ENCODE measurements around the gene FAM184A.
A peak's percentile ranks its signal among the peaks of the same experiment; 100 is the strongest.
"Not testable (repeated sequence)": the region's sequence is repeated elsewhere in the genome, so short reads cannot be mapped to it uniquely, and the experiment has no call there.

FAM184A gene

DNA sequence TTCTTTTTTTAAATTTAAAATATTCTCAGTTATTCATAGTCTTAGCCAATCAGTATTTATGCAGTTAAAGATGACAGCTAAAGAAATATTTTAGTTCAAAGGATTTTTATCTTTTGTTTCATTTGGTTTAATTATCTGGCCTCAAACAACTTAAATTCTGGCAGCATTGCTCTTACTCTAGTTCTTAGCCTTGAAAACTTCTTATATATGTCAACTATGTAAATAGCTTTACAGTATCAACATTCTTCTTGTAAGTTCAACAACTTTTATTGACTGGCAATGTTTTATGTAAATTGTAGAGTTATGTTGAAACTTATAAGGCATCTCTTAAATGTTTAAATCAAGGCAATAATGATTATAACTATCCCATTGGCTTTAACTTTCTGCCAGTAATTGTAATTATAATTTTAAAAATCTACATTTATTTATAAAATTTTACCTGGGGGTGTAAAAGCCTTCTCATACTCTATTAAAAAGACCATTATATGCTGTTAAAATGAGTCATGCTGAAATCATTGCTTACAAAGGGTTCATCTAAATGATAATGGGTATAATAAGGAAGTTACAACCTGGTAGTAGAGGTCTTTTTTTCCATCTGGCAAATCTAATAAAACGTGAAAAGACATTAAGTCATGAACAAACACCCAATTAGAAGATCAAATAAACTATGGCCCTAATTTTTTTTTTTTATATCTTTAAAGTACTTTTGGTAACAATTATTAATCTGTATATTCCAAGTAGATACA, 45.8 kb upstream of the FAM184A start:
- in situ Hi-C loops (cut with HindIII; ENCODE audit: low sequenced_read_pairs): no loop called here
- no peak for DNase-seq (ENCODE audit: low read depth, low spot score)
- TF ChIP-seq, protein P1, sequence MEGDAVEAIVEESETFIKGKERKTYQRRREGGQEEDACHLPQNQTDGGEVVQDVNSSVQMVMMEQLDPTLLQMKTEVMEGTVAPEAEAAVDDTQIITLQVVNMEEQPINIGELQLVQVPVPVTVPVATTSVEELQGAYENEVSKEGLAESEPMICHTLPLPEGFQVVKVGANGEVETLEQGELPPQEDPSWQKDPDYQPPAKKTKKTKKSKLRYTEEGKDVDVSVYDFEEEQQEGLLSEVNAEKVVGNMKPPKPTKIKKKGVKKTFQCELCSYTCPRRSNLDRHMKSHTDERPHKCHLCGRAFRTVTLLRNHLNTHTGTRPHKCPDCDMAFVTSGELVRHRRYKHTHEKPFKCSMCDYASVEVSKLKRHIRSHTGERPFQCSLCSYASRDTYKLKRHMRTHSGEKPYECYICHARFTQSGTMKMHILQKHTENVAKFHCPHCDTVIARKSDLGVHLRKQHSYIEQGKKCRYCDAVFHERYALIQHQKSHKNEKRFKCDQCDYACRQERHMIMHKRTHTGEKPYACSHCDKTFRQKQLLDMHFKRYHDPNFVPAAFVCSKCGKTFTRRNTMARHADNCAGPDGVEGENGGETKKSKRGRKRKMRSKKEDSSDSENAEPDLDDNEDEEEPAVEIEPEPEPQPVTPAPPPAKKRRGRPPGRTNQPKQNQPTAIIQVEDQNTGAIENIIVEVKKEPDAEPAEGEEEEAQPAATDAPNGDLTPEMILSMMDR (IDR thresholded peaks at IDR 0.05; ENCODE audit: low read depth, low read length): no peak
- no peak overlapping the region for H3K4me3 ChIP-seq (ENCODE audit: low read depth, low read length)

DNA sequence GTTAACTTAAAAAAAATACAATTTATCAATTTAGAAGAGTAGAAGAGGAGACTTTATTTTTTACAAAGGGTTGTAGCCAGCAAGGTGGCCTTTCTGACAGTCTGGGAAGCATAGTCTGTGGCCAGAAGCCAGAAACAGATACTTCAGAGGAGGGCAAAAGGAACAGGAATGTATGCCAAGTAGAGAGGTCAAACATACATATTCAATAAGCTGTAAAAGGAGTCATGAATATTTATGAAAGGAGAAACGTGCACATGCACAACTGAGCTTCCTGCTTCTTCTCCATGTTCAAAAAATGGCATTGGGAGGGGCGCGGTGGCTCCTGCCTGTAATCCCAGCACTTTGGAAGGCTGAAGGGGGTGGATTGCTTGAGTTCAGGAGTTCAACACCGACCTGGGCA, 43.9 kb upstream of the FAM184A start:
- TF ChIP-seq, protein P1 (IDR thresholded peaks at IDR 0.05; ENCODE audit: low read depth, low read length): no peak
- no peak for DNase-seq (ENCODE audit: low read depth, low spot score)
- H3K4me3 ChIP-seq (ENCODE audit: low read depth, low read length): no peak overlapping the region
- in situ Hi-C loops (cut with HindIII; ENCODE audit: low sequenced_read_pairs): no loop called here

DNA sequence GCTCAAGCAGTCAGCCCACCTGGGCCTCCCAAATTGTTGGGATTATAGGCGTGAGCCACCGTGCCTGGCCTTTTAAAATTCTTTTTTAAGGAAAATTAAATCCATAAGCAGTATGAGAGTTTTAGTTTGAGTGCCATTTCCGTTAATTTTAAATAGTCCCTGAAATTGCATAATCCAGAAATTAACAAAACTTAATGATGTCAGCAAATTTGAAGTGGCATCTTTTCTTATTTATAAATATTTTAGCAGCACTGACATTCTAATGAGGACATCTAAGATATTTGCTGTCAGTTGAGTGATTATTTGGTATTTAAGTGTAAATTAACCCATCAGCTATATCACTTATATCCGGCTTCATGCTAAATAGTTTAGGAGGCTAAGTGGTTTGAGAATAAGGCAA, 42.9 kb upstream of the FAM184A start:
- TF ChIP-seq, protein P1 (IDR thresholded peaks at IDR 0.05; ENCODE audit: low read depth, low read length): no peak
- no peak overlapping the region for H3K4me3 ChIP-seq (ENCODE audit: low read depth, low read length)
- no peak for DNase-seq (ENCODE audit: low read depth, low spot score)
- in situ Hi-C loops (cut with HindIII; ENCODE audit: low sequenced_read_pairs): no loop called here

DNA sequence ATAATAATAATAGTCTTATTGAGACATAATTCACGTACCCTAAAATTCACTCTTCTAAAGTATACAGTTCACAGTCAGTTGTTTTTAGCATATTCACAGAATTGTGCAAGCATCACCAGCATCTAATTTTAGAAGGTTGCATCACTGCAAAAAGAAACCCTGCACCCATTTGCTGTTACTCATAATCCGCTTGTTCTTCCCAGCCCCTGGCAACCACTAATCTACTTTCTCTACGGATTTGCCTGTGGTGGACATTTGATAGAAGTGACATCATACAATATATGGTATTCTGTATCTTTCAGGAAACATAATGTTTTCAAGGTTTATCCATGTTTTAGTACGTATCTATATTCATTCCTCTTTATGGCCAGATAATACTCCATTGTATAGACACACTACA, 41.5 kb upstream of the FAM184A start:
- DNase-seq (ENCODE audit: low read depth, low spot score): peak; percentile 33
- no peak overlapping the region for H3K4me3 ChIP-seq (ENCODE audit: low read depth, low read length)
- TF ChIP-seq, protein P1 (IDR thresholded peaks at IDR 0.05; ENCODE audit: low read depth, low read length): no peak
- in situ Hi-C loops (cut with HindIII; ENCODE audit: low sequenced_read_pairs): no loop called here

DNA sequence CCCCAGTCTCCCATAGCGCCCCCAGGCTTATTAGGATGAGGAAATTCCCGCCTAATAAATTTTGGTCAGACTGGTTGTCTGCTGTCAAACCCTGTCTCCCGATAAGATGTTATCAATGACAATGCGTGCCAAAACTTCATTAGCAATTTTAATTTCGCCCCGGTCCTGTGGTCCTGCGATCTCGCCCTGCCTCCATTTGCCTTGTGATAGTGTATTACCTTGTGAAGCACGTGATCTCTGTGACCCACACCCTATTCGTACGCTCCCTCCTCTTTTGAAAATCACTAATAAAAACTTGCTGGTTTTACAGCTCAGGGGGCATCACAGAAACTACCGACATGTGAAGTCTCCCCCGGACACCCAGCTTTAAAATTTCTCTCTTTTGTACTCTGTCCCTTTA, 40.6 kb upstream of the FAM184A start:
- in situ Hi-C loops (cut with HindIII; ENCODE audit: low sequenced_read_pairs); DNase-seq (ENCODE audit: low read depth, low spot score); H3K4me3 ChIP-seq (ENCODE audit: low read depth, low read length): not testable (repeated sequence)

DNA sequence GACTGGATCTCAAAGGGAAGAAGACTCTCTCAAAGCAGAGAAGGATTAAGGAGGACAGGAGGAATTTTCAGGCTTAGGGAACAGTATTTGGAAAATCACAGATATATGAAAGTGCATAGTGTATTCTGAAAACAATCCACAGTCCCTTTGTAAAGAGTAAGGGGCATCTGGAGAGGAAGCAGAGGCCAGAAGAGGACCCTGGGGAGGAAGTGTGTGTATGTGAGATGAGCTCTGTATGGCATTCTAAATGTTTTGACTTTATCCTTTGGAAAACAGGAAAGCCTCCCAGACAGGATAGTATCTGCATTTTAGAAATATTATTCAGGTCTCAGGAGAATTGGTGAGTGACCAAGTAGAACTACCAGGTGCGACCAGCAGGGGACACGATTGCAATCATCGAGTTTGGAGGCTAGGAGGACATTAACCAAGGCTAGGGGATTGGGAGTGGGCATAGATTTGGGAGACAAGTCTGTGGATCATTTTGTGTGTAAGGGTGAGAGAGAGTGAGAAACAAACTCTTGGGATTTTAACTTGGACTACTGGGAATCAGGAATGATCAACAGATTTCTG, 38.3 kb upstream of the FAM184A start:
- in situ Hi-C loops (cut with HindIII; ENCODE audit: low sequenced_read_pairs): no loop called here

DNA sequence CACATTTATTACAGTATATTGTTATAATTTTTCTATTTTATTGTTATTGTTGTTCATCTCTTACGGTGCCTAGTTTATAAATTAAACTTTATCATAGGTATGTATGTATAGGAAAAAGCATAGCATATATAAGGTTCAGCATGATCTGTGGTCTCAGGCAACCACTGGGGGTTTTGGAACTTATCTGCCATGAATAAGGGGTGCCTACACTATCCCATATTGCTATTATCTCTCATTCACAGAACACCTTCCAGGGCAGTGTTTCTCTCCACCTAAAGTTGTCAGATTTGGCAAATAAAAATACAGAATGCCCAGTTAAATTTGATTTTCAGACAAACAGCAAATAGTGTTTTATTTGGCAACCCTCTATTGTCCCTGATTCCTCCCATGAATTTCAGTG, 35.5 kb upstream of the FAM184A start:
- no peak for DNase-seq (ENCODE audit: low read depth, low spot score)
- TF ChIP-seq, protein P1 (IDR thresholded peaks at IDR 0.05; ENCODE audit: low read depth, low read length): no peak
- in situ Hi-C loops (cut with HindIII; ENCODE audit: low sequenced_read_pairs): no loop called here
- no peak overlapping the region for H3K4me3 ChIP-seq (ENCODE audit: low read depth, low read length)

More for the DNA sequence above, 38.3 kb upstream of the FAM184A start:
- no peak overlapping the region for H3K4me3 ChIP-seq (ENCODE audit: low read depth, low read length)
- TF ChIP-seq, protein P1 (IDR thresholded peaks at IDR 0.05; ENCODE audit: low read depth, low read length): peak; percentile 13
- DNase-seq (ENCODE audit: low read depth, low spot score): no peak
